HTERT RPE-1 (cell line): Measurements from ENCODE around the gene GNPTG.

ENCODE experiments used
- in situ Hi-C: fragments of 300-500 bp; cut with MboI; formaldehyde crosslinking; loops from 4 replicates; pipeline ENCODE4 v1.14.3; 2020; ENCODE audit warnings: low sequenced_read_pairs

GNPTG gene

DNA sequence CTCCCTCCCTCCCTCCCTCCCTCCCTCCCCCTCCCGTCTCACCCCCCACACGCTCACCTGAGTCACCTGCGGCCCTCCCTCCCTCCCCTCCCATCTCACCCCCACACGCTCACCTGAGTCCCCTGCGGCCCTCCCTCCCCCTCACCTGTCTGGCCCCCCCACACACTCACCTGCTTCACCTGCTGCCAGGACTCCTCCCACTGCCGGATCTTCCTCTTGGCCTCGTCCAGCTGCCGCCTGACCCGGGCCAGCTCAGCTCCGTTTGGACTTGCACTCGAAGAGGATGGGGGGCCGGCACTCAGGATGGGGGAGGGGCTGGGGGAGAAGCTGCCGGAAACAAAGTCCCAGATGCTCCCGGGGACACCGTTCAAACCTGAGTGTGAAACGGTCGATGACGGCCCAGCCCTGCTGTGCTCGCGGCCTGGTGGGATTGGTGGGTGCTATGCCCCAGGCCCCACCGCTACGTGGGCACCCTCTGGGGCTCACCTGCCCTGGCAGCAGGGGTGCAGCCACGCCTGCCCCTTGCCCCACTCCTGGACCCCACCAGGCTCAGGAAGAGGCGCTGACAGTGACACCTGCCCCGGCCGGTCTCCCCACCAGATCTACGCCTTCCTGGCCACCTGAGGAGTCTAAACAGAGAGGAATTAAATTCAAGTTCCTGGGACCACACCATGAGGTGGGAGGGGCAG, 15.9 kb downstream of the GNPTG start:
- in situ Hi-C loops, result no loop called here

DNA sequence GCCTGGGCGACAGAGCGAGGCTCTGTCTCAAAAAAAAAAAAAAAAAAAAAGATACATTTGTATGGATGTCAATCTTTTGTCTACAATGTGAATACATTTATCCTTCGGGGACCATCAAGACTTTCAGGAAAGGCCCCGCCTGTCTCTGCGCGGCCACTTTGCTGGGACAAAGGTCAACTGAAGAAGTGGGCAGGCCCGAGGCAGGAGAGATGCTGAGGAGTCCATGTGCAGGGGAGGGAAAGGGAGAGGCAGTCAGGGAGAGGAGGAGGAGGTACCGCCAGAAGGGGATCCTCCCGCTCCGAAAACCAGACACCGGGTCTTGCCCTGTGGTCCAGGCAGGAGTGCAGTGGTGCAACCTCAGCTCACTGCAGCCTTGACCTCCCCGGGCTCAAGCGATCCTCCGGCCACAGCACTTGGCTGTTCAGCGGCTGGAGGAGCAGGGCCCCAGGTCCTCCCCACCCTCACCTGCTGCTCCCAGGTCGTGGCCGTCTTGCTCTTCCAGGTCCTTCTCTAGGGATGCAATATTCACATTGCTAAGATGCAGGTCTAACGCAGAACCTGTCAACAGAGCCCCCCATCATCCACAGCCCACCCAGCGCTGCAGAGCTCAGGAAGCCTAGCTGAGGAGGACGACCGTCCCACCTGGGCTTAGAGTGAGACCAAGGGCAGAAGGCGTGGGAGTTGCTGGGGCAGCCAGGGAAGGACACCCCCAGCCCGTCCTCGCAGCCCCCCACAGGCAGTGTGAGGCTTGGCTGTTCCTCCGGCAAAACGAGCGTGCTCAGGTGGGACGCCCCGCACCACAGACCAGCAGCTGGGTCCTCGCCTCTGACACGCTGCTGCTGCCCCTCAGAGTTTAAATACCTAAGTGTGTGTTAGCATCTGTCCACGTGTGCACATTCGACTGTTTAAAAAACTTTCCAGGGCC, 19.6 kb downstream of the GNPTG start:
- in situ Hi-C loops, result no loop called here

DNA sequence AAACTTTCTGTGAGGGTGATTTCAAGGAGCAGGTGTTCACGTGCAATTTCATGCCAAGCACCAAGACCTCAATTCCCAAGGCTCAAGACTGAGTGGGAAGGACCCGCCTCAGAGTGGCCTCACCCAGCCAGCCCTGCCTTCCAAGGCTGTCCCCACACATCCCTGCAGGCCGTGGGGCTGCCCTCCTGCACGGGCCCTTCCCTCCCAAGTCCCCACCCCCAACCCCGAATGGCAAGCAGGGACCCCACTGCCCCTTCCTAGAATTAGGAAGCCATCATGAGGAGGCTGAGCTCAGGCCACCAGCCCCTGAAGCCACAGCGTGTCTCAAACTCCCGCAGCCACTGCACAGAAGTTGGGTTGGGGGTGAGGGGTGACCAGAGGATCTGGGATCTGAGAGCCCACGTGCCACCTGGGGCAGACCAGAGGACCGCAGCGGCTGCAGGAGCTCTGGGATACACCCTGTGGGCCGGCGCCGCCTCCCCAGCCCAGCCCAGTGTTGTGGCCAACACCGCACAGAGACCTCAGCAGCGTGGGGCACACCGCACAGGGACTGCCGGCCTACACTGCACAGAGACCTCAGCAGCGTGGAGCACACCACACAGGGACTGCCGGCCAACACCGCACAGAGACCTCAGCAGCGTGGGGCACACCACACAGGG, 20.7 kb downstream of the GNPTG start:
- in situ Hi-C loops, result no loop called here

DNA sequence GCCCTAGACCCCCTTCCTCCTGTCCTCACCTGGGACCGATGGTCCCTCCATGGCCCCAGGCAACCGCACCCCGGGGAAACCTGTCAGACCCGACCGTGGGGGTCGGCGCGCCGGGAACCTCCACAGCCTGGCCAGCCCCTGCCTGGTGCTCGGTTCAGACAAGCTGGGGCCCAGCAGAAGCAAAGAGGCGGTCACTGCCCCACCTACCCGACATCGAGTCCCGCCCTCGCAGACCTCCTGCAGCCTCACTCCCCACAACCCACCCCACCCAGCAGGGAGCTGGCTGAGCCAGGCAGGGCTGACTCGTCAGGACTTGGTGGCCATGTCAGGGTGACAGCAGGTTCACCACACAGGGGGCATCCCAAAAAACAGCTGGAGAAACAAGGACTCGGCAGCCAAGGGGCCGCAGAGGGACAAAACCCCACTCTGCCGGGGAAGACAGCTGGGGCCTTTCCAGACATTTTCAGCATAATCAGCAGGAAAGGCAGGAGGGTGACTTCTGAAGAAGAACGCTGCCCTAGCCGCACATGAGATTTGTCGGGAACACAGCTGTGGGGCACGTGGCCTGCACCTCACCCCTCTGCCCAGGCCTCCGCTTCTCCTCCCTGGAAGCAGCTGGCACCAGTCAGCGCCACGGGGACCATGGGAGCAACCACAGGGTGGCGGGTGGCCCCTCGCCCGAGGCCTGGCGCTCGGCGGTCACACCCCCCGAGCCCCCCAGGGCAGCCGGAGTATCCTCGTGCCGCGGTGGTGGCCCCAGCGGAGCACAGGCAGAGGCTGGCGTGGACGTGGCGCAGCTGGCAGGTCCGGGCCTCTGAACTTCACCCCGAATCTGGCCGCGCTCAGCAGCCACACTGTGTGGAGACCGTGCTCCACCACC, 22.9 kb downstream of the GNPTG start:
- in situ Hi-C loops, result no loop called here

DNA sequence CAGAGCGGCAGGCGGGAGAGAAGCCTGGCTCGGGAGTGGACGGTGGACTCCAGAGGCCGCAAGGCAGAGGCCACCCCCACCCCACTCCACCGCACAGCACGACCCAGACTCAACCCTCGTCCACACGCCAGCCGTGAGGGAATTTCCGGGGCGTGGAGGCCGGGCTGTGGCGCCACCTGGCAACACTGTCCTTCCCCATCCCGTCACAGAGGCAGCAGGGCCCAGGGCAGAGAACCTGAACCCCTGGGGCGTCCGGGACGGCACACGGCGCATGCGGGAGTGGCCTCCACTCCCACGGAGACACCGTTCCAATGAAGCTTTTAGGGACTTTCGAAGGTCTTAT, 23.5 kb downstream of the GNPTG start:
- in situ Hi-C loops, result no loop called here

DNA sequence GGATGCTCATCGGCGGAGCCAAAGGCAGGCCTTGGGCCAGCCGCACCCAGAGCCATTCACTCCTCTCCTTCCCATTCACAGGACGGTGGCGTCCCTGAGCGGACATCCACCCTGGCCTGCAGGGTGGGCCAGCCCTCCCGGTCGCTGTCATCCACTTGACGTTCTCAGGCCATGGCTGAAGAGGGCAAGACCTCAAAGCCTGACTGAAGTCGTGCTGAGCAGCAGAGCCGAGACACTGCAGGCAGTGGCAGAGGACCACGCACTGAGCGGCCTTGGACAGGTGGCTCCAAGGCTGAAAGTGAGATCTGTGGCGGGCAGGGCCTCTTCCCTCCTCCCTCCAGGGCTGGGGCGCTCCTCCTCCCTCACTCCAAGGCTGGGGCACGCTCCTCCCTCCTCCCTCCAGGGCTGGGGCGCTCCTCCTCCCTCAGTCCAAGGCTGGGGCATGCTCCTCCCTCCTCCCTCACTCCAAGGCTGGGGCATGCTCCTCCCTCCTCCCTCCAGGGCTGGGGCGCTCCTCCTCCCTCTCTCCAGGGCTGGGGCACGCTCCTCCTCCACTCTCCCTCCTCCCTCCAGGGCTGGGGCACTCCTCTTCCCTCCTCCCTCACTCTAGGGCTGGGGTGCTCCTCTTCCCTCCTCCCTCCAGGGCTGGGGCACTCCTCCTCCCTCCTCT, 24.1 kb downstream of the GNPTG start:
- in situ Hi-C loops, result no loop called here

DNA sequence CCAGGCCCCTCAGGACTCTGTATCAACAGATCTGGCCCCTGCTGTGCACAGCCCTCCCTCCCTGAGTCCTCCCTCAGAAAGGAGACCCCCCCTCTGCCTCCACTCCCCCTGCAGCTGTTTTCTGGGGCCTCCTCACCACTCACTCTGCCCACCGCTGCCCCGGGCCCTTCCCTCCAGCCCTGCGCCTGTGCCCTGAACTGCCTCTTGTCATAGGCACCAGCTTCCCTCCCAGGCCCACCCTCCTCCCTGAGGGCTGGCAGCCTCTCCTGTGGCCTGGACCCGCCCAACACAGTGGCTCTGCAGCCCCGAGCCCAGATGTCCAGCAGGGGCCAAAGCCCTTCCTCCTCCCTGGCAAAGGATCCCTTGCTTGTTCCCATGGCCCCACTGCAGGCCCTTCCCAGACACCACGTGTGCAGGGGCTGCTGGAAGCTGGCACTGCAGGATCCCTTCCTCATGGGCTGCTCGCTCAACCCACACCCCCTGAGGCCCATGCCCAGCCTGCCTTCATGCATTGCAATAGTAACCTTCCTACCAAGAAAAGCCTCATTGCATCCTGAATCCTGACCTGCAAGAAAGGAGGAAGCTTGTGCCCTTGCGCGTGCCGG, 25.8 kb downstream of the GNPTG start:
- in situ Hi-C loops, result no loop called here

DNA sequence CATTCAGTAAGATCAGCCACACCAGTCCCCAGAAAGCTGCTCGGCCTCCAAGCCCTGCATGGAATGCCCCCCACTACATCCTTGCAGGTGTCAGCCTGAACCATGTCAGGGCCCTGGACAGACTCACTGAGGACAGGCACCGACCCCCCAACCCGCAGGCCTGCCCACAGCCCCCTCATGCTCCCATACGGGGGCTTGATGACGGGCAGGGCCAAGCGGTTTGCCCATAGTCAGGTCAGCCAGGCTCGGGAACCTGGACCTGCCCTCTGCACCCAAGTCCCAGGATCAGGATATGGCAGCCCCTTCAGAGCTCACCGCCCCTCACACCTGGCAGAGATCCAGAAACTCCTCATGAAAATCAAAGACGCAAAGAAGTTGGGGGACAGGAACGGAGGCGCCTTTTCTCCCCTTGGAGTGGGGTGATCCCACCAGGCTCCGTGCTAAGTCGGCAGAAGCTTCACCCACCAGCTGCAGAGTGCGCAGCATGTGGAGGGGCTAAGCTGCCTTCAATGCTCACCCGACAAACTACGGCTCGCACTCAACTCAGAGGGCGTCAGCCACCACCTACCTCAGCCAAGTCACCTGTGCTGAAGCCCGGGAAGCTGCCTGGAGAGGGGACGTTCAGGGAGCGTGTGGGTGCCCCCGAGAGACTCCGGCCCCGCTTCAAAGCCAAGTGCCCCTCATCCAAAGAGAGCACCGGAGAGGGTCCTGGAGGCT, 26.5 kb downstream of the GNPTG start:
- in situ Hi-C loops, result no loop called here

DNA sequence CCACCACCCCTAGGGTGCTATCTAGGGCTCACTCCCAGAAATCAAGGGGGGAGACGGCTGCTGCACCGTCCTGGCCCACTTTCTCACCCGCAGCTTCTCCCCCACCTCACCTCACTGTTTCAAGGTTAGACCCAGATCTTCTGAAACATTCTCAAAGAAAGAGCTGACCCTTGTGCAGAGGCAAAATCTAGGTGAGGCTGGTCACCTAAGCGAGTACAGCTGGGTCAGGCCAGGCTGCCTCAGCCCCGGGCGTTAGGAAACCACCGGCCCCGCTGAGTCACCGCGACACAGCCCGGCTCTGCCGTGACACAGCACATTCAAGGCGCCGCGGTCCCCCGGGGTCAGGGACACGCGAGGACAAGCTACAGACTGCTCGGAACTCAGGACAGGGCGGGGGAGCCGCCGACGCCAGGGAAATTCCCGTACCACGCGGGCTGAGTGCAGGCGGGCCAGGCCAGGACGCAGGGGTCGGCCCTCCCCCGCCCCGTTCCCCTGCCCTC, 27.1 kb downstream of the GNPTG start:
- in situ Hi-C loops, result no loop called here

DNA sequence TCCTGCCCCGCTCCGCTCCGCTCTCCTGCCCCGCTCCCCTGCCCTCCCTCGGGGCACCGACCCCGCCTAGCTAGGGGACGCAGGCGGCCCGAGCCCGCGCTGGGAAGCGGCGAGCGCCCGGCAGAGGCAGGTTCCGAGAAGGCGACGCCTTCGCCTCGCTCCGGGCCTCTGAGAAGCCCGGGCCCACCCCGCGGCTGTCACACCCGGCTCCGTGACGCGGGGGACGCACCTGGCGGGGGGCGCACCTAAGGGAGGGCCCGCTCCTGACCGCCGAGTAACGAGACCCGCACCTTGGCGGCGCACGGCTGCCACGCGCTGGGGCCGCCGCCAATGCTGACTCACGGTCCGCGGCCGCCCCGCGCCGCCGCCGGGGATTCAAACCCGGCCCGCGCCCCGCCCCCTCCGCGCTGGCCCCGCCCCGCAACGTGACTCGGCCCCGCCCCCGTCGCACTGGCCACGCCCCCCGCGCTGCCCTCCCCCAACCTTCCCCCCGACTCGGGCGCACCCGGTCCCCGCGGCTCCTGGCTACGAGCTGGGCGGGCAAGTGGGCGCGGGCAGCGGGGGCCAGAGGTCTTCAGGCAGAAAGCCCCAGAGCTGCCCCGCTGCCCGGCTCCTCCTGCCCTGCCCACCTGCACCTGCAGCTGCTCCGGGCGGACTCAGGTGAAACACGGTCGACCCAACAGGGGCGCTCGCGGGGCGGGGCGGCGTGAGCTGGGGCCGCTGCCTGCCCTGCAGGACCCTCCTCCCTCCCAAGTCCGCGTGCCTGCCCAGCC, 27.8 kb downstream of the GNPTG start:
- in situ Hi-C loops, result no loop called here

DNA sequence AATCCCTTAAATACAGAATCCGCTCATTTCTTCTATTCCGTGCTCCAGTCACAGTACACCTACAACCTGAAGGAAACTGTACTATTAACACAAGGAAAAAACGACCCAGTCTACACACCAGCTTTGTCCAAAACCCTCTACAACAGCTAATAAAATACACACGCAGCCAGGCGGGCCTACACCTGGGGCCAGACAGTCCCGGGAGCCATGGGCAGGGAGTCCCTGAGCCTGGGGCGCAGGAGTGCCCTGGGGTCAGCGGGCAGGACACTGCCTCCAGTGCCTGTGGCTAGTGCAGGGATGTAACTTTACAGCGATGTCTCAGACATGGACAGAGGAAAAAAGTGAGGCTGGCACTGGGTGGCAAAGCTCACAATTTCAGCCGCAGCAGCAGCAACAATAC, 28.5 kb downstream of the GNPTG start:
- in situ Hi-C loops, result no loop called here

DNA sequence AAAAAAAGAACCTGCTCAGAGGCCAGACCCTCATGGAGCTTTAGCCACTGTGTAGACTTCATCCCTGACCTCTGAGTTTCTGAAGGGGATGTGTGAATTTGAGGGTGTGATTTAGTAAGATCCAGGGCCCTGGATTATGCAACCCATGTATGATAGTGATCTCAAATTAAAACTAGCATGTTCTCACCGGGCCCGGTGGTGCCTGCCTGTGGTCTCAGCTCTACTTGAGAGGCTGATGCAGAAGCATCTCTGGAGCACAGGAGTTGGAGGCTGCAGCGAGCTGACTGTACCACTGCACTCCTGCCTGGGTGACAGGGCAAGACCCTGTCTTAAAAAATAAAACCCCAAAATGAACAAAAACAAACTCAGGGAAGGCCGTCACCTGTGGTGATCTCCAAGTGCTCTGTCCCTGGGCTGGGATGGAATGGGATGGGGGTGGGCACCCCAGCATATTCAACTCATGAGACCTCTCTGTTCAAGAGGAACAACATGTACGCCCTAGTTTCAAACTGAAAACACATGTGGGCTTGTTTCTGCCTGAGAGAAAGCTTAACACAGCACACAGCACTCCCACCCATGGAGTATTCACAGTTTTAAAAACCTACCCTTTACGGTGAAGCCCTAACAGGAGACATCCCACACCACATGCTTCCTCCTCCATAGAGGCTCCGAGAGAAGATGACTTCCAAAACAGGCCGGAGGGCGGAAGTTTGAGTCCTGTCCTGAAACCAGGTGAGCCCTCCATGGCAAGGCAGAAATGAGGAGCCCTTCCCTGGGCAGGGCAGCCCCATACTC, 30.1 kb downstream of the GNPTG start:
- in situ Hi-C loops, result no loop called here

DNA sequence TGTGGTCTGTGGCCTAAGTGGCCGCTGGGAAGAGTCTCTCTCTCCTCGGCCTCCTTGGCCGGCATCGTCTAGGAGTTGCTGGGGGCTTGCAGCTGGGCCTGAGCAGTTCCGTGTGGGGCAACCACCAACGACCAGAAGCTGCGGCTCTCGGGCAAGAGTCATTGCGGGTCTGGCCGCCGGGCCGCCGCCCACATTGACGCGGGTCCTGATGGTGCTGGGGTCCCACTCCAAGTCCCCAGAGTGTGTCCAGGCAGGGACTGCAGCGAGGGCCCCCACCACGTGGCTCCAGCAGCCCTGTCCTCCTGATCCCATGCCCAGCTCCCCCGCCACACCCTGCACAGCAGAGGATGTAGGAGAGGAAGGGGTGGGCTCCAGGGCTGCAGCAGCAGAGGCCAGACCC, 31.8 kb downstream of the GNPTG start:
- in situ Hi-C loops, result no loop called here

DNA sequence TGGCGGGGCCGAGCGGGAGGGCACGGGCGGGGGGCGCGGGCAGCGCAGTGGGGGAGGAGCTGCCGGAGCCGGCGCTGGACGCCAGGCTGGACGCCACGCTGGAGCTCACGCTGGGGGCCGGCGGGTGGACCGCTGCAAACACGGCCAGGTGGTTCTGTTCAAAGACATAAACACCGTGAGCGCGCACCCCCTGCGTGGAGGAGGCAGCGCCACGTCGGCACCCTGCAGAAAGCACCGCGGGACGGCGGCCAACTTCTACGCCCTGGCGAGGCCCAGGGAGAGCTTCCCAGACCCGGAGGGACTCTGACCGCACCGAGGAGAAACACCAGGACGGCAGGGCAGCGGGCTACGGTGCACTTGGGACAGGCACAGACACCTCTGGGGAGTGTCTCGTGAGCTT, 33.5 kb downstream of the GNPTG start:
- in situ Hi-C loops, result no loop called here

DNA sequence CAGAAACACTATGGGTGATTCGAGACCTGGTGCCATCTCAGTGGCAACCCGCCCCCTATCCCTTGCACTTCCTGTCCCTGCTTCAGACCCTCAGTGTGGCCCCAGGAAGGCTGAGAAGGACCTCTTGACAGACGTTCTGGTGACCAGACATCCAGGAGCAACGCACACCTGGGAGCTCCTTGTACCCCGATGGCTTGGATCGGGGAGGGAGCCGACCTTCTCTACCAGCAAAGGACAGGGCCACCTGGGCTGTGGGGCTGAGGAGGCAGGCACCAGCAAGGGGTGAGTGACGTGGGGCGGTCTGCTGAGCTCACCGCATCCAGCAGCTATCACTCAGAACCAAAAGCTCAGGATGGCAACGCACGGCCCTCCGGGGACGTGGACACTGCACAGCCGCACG, 35.6 kb downstream of the GNPTG start:
- in situ Hi-C loops, result no loop called here

DNA sequence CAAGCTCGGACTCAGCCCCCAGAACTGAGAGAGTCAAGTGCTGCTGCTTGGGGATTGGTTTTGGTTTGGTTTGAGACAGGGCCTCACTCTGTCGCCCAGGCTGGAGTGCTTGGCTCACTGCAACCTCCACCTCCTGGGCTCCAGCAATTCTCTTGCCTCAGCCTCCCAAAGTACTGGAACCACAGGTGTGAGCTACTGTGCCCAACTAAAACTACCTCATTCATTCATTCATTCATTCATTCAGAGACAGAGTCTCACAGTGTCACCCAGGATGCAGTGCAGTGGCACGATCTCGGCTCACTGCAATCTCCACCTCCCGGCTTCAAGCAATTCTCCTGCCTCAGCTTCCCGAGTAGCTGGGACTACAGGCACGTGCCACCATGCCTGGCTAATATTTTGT, 38.0 kb downstream of the GNPTG start:
- in situ Hi-C loops, result no loop called here

DNA sequence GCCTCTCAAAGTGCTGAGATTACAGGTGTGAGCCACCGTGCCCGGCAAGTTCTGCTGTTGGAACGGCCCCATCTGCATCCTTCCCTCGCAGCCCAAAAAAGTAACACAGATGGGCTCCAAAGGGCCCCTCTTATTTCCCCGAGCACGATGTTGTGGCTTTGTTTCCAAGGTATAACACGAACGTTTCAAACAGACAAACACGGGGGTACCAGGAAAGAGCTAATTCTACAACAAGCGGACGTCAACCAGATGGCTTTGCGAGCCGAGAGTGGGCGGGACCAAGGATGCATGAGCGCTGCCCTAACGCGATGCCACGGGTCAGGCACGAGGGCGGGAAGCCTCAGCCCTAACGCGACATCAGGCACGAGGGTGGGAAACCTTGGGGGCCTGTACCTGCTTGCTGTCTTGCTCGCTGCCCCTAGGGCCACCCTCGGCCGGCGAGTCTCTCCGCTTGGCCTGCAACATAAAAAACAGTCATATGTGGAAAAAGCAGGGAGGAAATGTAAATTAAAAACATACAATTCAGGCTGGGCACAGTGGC, 38.6 kb downstream of the GNPTG start:
- in situ Hi-C loops, result no loop called here
